GM19455 (cell line): Measurements from ENCODE around the gene TECPR2.
"Not testable (repeated sequence)": the region's sequence is repeated elsewhere in the genome, so short reads cannot be mapped to it uniquely, and the experiment has no call there.

ENCODE experiments used
- ATAC-seq: cut with Tn5 transposase; IDR thresholded peaks from one replicate; pipeline ENCODE4 v1.9.1; 2021; ENCODE audit not compliant: unreplicated experiment

TECPR2 gene

DNA sequence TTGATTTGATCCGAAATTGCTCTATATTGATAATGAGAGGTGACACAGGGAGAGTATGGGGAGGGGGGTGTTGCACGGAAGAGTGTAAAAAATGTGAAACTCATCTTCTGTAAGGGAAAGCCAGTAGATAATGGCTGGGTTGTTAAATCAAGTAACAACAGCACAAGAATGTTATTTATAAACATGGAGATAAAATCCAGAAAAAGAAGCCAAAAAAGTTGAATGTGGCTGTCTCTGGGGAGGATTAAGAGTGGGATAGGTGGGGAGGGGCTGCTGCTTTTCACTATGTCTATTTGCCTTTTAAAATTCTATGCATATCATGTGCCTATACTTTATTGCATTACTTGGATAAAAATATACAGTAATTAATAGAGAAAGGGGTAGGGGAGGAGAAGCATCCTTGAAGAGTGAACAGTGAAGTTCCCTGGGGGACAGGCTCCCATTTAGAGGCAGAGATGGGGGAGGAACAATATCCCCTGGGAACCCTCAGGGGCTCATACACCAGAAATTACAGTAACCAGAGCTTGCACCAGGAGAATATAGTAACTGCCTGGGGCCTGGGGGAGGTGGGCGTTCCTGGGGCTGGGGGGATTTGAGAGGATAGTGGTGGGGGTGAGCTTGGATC is 186.0 kb downstream of the TECPR2 start:
- ATAC-seq, result no peak

DNA sequence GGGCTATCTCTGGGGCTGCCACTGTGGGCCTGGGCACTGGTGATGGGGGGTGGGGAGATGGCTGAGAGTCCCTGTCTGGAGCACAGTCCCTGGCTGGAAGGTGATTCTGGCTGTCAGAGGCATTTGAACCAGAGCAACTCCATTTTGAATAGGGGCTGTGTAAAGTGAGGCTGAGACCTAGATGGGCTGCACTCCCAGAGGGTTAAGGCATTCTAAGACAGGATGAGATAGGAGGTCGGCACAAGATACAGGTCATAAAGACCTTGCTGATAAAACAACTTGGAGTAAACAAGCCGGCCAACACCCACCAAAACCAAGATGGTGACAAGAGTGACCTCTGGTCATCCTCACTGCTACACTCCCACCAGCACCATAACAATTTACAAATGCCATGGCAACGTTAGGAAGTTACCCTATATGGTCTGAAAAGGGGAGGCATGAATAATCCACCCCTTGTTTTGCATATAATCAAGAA is 188.2 kb downstream of the TECPR2 start:
- not testable (repeated sequence) for ATAC-seq
